ENCODE results near the gene C19orf81. TPM values are rescaled to one million over a fixed set of nuclear protein-coding genes. Genes with fewer than 3 reads are reported as not detected.

The C19orf81 gene
- total and polyA plus RNA-seq, 9 of the 15 experiments (the other 6 are each of a cell fraction or from before 2014, with no cell fraction given), result 2.5 to 42.9 (median 33.0) TPM; not detected in 4

- no peak for TF ChIP-seq HMGXB4 (CRISPR knock-in tag; IDR thresholded peaks at IDR 0.05)
- no peak for TF ChIP-seq PKNOX1 (IDR thresholded peaks at IDR 0.05)
- no peak for TF ChIP-seq ZBTB33 (CRISPR knock-in tag; IDR thresholded peaks at IDR 0.05)
- no peak for TF ChIP-seq MCM5 (IDR thresholded peaks at IDR 0.05; ENCODE audit: low read depth)
- peak; percentile 8; the same call in 1 of the 2 replicates for TF ChIP-seq PTBP1 (IDR thresholded peaks at IDR 0.05; ENCODE audit: low read depth, low read length)
- no peak for TF ChIP-seq HNRNPH1 (optimal IDR thresholded peaks at IDR 0.05; ENCODE audit: low read depth, low read length)
- peak; percentile 69 for TF ChIP-seq SMARCA4 (IDR thresholded peaks at IDR 0.05)
- TF ChIP-seq GATA2 (CRISPR knock-in tag; IDR thresholded peaks at IDR 0.05), result no peak
- no peak for TF ChIP-seq MLLT1 (IDR thresholded peaks at IDR 0.05)
- TF ChIP-seq ZNF436 (CRISPR knock-in tag; IDR thresholded peaks at IDR 0.05), result peak; percentile 86
- TF ChIP-seq SMAD2 (IDR thresholded peaks at IDR 0.05; ENCODE audit: low read depth, low read length), result no peak
- TF ChIP-seq FOSL1 (tag; conservative IDR thresholded peaks at IDR 0.05), result peak; percentile 83
- no peak for TF ChIP-seq ZNF316 (IDR thresholded peaks at IDR 0.05)
- 0 out of 2 replicates have a peak, but pooled peaks have one; percentile 17 for TF ChIP-seq ZNF3 (CRISPR knock-in tag; IDR thresholded peaks at IDR 0.05)
- peak; percentile 94 for TF ChIP-seq NFIC (IDR thresholded peaks at IDR 0.05)
- no peak for TF ChIP-seq MTA3 (IDR thresholded peaks at IDR 0.05; ENCODE audit: borderline replicate concordance)
- no peak for TF ChIP-seq PHF21A (IDR thresholded peaks at IDR 0.05; ENCODE audit: borderline replicate concordance, low read depth)
- no peak for TF ChIP-seq SUPT5H (IDR thresholded peaks at IDR 0.05)
- TF ChIP-seq SMARCA5 (IDR thresholded peaks at IDR 0.05), result peak; percentile 93
- TF ChIP-seq KDM1A (IDR thresholded peaks at IDR 0.05), result peak; percentile 70 to 85
- no peak for TF ChIP-seq KLF16 (IDR thresholded peaks at IDR 0.05)
- TF ChIP-seq ZFP36 (IDR thresholded peaks at IDR 0.05; ENCODE audit: low read depth, low read length, partially characterized antibody), result peak; percentile 99
- peak; percentile 42; the same call in 1 of the 2 replicates for TF ChIP-seq NCOR1 (IDR thresholded peaks at IDR 0.05)
- no peak for TF ChIP-seq DACH1 (IDR thresholded peaks at IDR 0.05; ENCODE audit: partially characterized antibody)
- no peak for TF ChIP-seq LEF1 (IDR thresholded peaks at IDR 0.05)
- TF ChIP-seq CREBBP (IDR thresholded peaks at IDR 0.05; ENCODE audit: low read depth, low read length), result no peak
- peak; percentile 71 for TF ChIP-seq ARID1B (IDR thresholded peaks at IDR 0.05)
Measured at GRCh38 chr19:50646074-50646807, 3.0 kb upstream of the C19orf81 start (continued).

Data from K562 (cell line).